Measurements from ENCODE around the gene EFNA3. TPM values are rescaled to one million over a fixed set of nuclear protein-coding genes. Genes with fewer than 3 reads are reported as not detected.

The EFNA3 gene
- total and polyA plus RNA-seq, 2 experiments from 2014 or later = 2.7 to 3.0 TPM

DNA sequence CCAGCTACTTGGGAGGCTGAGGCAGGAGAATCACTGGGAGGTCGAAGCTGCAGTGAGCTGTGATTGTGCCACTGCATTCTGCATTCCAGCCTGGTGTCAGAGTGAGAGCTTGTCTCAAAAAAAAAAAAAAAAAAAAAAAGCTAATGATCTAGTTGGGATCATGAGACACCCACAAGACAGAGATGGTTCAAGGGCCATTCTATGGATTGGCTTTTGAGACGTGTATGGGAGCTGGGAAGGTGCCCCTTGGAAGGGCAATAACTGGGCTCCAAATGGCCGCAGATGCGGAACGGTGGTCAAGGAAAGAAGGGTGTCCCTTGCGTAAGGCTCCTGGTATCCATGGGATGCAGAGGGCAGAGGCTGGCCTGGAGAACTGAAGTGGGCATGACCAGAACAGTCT is 34.3 kb upstream of the EFNA3 start:
- H3K27ac ChIP-seq = no peak overlapping the region
- no peaks in the 10 kb centered on the region for H3K79me2 ChIP-seq (ENCODE audit: insufficient read depth)
- no peaks in the 10 kb centered on the region for H3K9me3 ChIP-seq (ENCODE audit: low read depth)
- H3K9ac ChIP-seq = no peak overlapping the region
- no peak for TF ChIP-seq EZH2 (IDR thresholded peaks at IDR 0.05; ENCODE audit: insufficient read depth, poor library complexity, severe bottlenecking)
- TF ChIP-seq EZH2phosphoT487 (IDR thresholded peaks at IDR 0.05; ENCODE audit: insufficient read depth, low read depth) = no peak
- no peaks in the 10 kb centered on the region for H3K9me2 ChIP-seq (ENCODE audit: insufficient read depth)
- no peaks in the 10 kb centered on the region for H4K20me1 ChIP-seq (ENCODE audit: insufficient read depth)
- in situ Hi-C loops (cut with MboI) = no loop called here
- H3K27me3 ChIP-seq (replicated peaks; ENCODE audit: insufficient read depth) = no peaks in the 10 kb centered on the region
- H3K4me1 ChIP-seq (ENCODE audit: insufficient read depth) = peaks cover 7% of the 10 kb centered on the region
- no peaks in the 10 kb centered on the region for H3K36me3 ChIP-seq (ENCODE audit: low read depth)
- H3K4me2 ChIP-seq (ENCODE audit: unreplicated experiment) = no peak overlapping the region
- DNase-seq = no peak
- 83 to 91% methylated on average over 6 of the region's 6 CpGs for WGBS, 2 experiments (ENCODE audit: low coverage in 1 of 2, low lambda C conversion rate in 2 of 2, missing lambda C conversion rate in 2 of 2)
- H3F3A ChIP-seq (ENCODE audit: insufficient read depth) = no peaks in the 10 kb centered on the region; the same call in 1 of the 2 replicates
- H2AFZ ChIP-seq = no peak overlapping the region
- H3K4me3 ChIP-seq = no peak overlapping the region

DNA sequence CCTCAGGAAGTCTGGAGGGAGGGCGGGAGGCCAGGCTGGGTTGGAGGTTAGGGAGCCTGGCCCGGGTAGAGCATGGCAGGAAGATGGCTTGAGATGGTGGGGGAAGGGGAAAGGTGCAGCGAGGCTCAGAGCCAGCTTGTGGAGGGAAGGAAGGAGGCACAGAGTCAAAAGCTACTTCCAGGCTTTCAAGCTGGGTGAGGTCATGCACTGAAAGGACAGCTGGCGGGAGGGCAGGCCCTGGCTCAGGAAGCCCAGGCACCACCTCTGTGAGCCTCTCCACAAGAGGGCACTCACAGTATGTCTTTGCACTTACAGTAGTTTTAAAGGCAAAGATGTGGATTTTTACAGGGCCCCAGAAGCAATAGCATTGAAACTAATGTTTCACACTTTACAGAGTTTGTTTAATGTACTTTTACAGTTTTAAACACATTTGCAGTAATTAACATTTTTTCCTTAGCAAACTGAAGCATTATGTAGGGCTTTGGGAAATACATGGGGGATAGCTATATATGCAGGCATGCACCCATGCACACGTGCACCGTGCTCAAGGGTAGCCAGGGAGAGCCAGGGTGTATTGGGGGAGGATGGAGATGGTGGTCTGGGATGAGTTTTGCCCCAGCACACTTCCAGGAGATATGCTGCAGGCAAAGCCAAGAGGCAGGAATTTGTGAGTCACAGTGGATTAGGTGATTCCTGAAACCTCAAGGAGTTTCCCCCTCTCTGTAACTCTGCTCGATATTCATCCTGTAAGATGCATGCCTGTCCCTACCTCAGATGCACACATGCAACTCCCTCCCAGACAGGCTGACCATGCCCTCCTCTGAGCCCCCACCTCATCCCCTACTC is 33.6 kb upstream of the EFNA3 start:
- no peak overlapping the region for H3K4me2 ChIP-seq (ENCODE audit: unreplicated experiment)
- peaks cover 13% of the 10 kb centered on the region for H3K4me1 ChIP-seq (ENCODE audit: insufficient read depth)
- H3F3A ChIP-seq (ENCODE audit: insufficient read depth) = peaks cover 7% of the 10 kb centered on the region
- H3K27me3 ChIP-seq (replicated peaks; ENCODE audit: insufficient read depth) = no peaks in the 10 kb centered on the region
- no peaks in the 10 kb centered on the region for H3K36me3 ChIP-seq (ENCODE audit: low read depth)
- 51 to 62% methylated on average over 5 to 7 of the region's 7 CpGs for WGBS, 2 experiments (ENCODE audit: low coverage in 1 of 2, low lambda C conversion rate in 2 of 2, missing lambda C conversion rate in 2 of 2)
- H3K27ac ChIP-seq = no peak overlapping the region
- H3K9ac ChIP-seq = no peak overlapping the region
- TF ChIP-seq EZH2 (IDR thresholded peaks at IDR 0.05; ENCODE audit: insufficient read depth, poor library complexity, severe bottlenecking) = no peak
- TF ChIP-seq EZH2phosphoT487 (IDR thresholded peaks at IDR 0.05; ENCODE audit: insufficient read depth, low read depth) = no peak
- H3K4me3 ChIP-seq = no peak overlapping the region
- no peaks in the 10 kb centered on the region for H3K79me2 ChIP-seq (ENCODE audit: insufficient read depth)
- H2AFZ ChIP-seq = no peak overlapping the region
- peak; percentile 92 for DNase-seq
- no peaks in the 10 kb centered on the region for H3K9me2 ChIP-seq (ENCODE audit: insufficient read depth)
- H4K20me1 ChIP-seq (ENCODE audit: insufficient read depth) = no peaks in the 10 kb centered on the region
- no peaks in the 10 kb centered on the region for H3K9me3 ChIP-seq (ENCODE audit: low read depth)
- in situ Hi-C loops (cut with MboI) = no loop called here

DNA sequence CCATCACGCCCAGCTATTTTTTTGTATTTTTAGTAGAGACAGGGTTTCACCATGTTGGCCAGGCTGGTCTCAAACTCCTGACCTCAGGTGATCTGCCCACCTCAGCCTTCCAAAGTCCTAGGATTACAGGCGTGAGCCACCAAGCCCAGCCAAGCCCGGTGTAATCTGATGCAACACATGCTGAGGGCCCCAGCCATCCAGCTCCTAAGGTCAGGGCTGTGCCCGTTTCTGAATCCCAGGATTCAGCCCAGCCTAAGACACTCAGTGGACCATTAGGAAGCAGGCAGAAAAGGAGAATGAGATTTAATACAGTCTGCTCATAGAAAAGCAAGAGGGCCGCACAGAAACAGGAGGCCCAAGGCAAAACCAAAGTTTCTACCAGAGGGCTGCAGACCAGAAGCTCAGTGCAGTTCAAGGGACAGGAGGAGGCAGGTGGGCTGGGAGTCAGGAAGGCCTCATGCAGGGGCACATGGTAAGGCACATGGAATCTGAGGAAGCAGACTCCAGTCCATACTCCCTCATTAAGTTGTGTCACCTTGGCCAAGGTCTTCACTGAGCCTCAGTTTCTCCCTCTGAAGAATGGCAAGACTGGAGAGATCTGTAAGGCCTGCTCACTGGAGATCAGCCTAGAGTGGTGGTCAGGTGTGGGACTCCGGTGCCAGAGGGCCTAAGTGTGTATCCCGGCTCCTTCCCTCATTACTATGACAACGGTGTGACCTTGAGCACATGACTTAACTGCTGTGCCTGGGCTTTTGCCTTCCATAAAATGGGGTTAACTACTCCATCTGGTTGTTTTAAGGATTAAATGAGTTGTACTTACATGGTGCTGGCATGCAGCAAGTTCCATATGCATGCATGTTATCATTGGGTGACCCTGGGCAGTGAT is 29.9 kb upstream of the EFNA3 start:
- Histone ChIP-seq H3K79me2 (ENCODE audit: insufficient read depth) (no peaks in the 10 kb centered on the region), H3K9ac (no peak overlapping the region), H3K9me3 (ENCODE audit: low read depth) (no peaks in the 10 kb centered on the region), H3F3A (ENCODE audit: insufficient read depth) (peaks cover 10% of the 10 kb centered on the region), H3K36me3 (ENCODE audit: low read depth) (no peaks in the 10 kb centered on the region), H3K27ac (no peak overlapping the region), H3K4me2 (ENCODE audit: unreplicated experiment) (no peak overlapping the region), H4K20me1 (ENCODE audit: insufficient read depth) (no peaks in the 10 kb centered on the region), H3K4me1 (ENCODE audit: insufficient read depth) (peaks cover 16% of the 10 kb centered on the region), H2AFZ (no peak overlapping the region), H3K27me3 (replicated peaks; ENCODE audit: insufficient read depth) (no peaks in the 10 kb centered on the region), H3K9me2 (ENCODE audit: insufficient read depth) (no peaks in the 10 kb centered on the region), H3K4me3 (no peak overlapping the region)
- in situ Hi-C loops (cut with MboI) = no loop called here
- WGBS, 2 experiments (ENCODE audit: low coverage in 1 of 2, low lambda C conversion rate in 2 of 2, missing lambda C conversion rate in 2 of 2) = 95 to 97% methylated on average over 8 of the region's 8 CpGs
- no peak for TF ChIP-seq EZH2phosphoT487 (IDR thresholded peaks at IDR 0.05; ENCODE audit: insufficient read depth, low read depth)
- no peak for TF ChIP-seq EZH2 (IDR thresholded peaks at IDR 0.05; ENCODE audit: insufficient read depth, poor library complexity, severe bottlenecking)
- no peak for DNase-seq

DNA sequence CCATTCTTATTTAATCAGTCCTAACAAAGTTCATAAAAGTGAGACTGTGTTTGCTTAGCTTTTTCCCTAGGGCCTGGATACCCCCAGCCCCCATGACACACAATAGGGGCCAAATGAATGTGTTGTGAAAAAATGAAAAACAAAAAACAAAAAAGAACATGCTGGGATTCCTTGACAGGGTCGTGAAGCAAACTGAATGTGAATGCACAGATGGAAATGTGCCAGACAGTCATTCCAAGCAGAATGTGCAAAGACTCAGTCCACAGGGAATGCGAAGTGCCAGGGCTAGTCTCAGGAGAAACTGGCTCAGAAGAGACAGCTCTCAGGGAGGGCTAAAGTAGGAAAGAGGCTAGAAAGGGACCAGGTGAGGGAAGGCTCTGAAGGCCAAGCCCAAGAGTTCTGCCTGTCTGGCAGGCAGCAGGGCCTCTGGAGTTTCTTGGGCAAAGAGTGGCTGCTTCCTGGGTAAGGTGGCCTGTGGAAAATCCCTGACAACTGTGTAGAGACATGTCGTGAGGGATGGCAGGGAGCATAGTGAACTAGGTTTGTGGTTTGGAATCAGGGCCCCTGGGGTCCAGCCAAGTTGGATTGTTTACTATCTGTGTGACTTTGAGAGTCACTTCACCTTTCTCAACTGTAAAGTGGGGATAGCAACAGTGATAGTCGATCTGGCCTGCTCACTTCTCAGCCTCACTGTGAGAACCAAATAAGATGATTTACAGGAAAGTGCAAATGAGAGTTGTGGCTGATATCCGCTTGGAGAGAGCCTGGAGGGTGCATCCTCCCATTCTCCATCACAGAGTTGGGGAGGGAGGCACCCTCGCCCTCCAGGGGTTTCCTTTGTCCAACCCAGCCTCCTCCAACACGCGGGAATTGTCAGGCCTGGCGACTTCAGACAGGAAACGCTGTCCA is 28.7 kb upstream of the EFNA3 start:
- Histone ChIP-seq H2AFZ (peak overlapping the region; percentile 90), H3K79me2 (ENCODE audit: insufficient read depth) (no peaks in the 10 kb centered on the region), H3F3A (ENCODE audit: insufficient read depth) (peaks cover 10% of the 10 kb centered on the region), H3K36me3 (ENCODE audit: low read depth) (no peaks in the 10 kb centered on the region), H3K4me3 (peak overlapping the region; percentile 74), H3K27ac (no peak overlapping the region), H3K9ac (peak overlapping the region; percentile 59), H3K27me3 (replicated peaks; ENCODE audit: insufficient read depth) (no peaks in the 10 kb centered on the region), H3K4me1 (ENCODE audit: insufficient read depth) (peaks cover 13% of the 10 kb centered on the region), H3K9me2 (ENCODE audit: insufficient read depth) (no peaks in the 10 kb centered on the region), H3K9me3 (ENCODE audit: low read depth) (no peaks in the 10 kb centered on the region), H3K4me2 (ENCODE audit: unreplicated experiment) (peak overlapping the region; percentile 73), H4K20me1 (ENCODE audit: insufficient read depth) (no peaks in the 10 kb centered on the region)
- WGBS, 2 experiments (ENCODE audit: low coverage in 1 of 2, low lambda C conversion rate in 2 of 2, missing lambda C conversion rate in 2 of 2) = 16 to 18% methylated on average over 7 to 10 of the region's 10 CpGs
- peak; percentile 56 for DNase-seq
- TF ChIP-seq EZH2phosphoT487 (IDR thresholded peaks at IDR 0.05; ENCODE audit: insufficient read depth, low read depth) (no peak), EZH2 (IDR thresholded peaks at IDR 0.05; ENCODE audit: insufficient read depth, poor library complexity, severe bottlenecking) (no peak)
- in situ Hi-C loops (cut with MboI) = no loop called here

All from GM23248 (cell line).